HepG2 (cell line): ENCODE results near the gene ERCC2. TPM values are rescaled to one million over a fixed set of nuclear protein-coding genes. Genes with fewer than 3 reads are reported as not detected.

Experiments
- CAMTA2 ChIP-seq: sonication (generic); formaldehyde crosslinking; IDR thresholded peaks from 2 replicates; pipeline ENCODE4 v1.4.0; 2020; ENCODE audit warnings: mild to moderate bottlenecking, missing genetic modification reagents, borderline replicate concordance
- DNMT3B ChIP-seq: conservative IDR thresholded peaks from 2 replicates; pipeline ENCODE4 v1.6.1; 2016; ENCODE audit warnings: missing biosample characterization, control low read depth
- GLI4 ChIP-seq: sonication (generic); formaldehyde crosslinking; IDR thresholded peaks from 2 replicates; pipeline ENCODE4 v1.5.1; 2020; ENCODE audit warnings: missing genetic modification reagents, mild to moderate bottlenecking, moderate library complexity, borderline replicate concordance
- ISL2 ChIP-seq: sonication (generic); formaldehyde crosslinking; IDR thresholded peaks from 2 replicates; pipeline ENCODE4 v1.5.0; 2020; ENCODE audit warnings: missing genetic modification reagents
- KAT8 ChIP-seq: IDR thresholded peaks from 2 replicates; pipeline ENCODE4 v1.6.1; 2016; ENCODE audit warnings: missing genetic modification reagents, missing compliant biosample characterization
- KLF11 ChIP-seq: IDR thresholded peaks from 2 replicates; pipeline ENCODE4 v1.6.1; 2016; ENCODE audit warnings: missing compliant biosample characterization
- KLF15 ChIP-seq: sonication (generic); formaldehyde crosslinking; IDR thresholded peaks from 2 replicates; pipeline ENCODE4 v1.8.1; 2023; ENCODE audit warnings: borderline replicate concordance, mild to moderate bottlenecking, inconsistent platforms, missing genetic modification reagents, mixed read lengths
- MED13 ChIP-seq: sonication (generic); formaldehyde crosslinking; IDR thresholded peaks from 2 replicates; pipeline ENCODE4 v1.5.0; 2020; ENCODE audit warnings: missing genetic modification reagents
- NCOR1 ChIP-seq: fragments of 200-600 bp; sonication (generic); IDR thresholded peaks from 2 replicates; pipeline ENCODE4 v1.7.0; 2017; ENCODE audit warnings: antibody characterized with exemption, low read length, borderline replicate concordance
- NPAS2 ChIP-seq: sonication (generic); formaldehyde crosslinking; IDR thresholded peaks from 2 replicates; pipeline ENCODE4 v1.8.0; 2022; ENCODE audit warnings: mild to moderate bottlenecking, missing genetic modification reagents, borderline replicate concordance
- PHB2 ChIP-seq: fragments of 450-650 bp; IDR thresholded peaks from 2 replicates; pipeline ENCODE4 v1.6.1; 2018; ENCODE audit not compliant: partially characterized antibody
- RBAK ChIP-seq: sonication (generic); formaldehyde crosslinking; IDR thresholded peaks from 2 replicates; pipeline ENCODE4 v1.5.1; 2020; ENCODE audit warnings: mild to moderate bottlenecking, missing genetic modification reagents
- SRSF1 ChIP-seq: fragments of 200-400 bp; formaldehyde crosslinking; optimal IDR thresholded peaks from 2 replicates; pipeline ENCODE3; 2017; ENCODE audit warnings: mild to moderate bottlenecking, low read depth, low read length, moderate library complexity
- TBX2 ChIP-seq: sonication (generic); formaldehyde crosslinking; IDR thresholded peaks from 2 replicates; pipeline ENCODE4 v1.5.0; 2020; ENCODE audit warnings: missing genetic modification reagents, mild to moderate bottlenecking, borderline replicate concordance
- TCF7 ChIP-seq: sonication (generic); IDR thresholded peaks from 2 replicates; pipeline ENCODE4 v1.6.1; 2016; ENCODE audit warnings: antibody characterized with exemption, low read depth
- ZFP36 ChIP-seq: fragments of 150-350 bp; IDR thresholded peaks from 2 replicates; pipeline ENCODE4 v1.6.1; 2018; ENCODE audit warnings: borderline replicate concordance, low read length, low read depth; ENCODE audit not compliant: partially characterized antibody
- ZNF251 ChIP-seq: sonication (generic); formaldehyde crosslinking; IDR thresholded peaks from 2 replicates; pipeline ENCODE4 v1.9.0; 2021; ENCODE audit warnings: mild to moderate bottlenecking, missing genetic modification reagents
- ZNF607 ChIP-seq: sonication (generic); formaldehyde crosslinking; IDR thresholded peaks from 2 replicates; pipeline ENCODE4 v1.5.1; 2020; ENCODE audit warnings: missing genetic modification reagents, mild to moderate bottlenecking, borderline replicate concordance
- ZNF619 ChIP-seq: sonication (generic); formaldehyde crosslinking; IDR thresholded peaks from 2 replicates; pipeline ENCODE4 v1.4.0; 2020; ENCODE audit warnings: mild to moderate bottlenecking, missing genetic modification reagents
- ZNF678 ChIP-seq: sonication (generic); formaldehyde crosslinking; IDR thresholded peaks from 2 replicates; pipeline ENCODE4 v1.4.0; 2020; ENCODE audit warnings: mild to moderate bottlenecking, missing genetic modification reagents
- ZNF749 ChIP-seq: sonication (generic); formaldehyde crosslinking; IDR thresholded peaks from 2 replicates; pipeline ENCODE4 v1.8.0; 2022; ENCODE audit warnings: mild to moderate bottlenecking, missing genetic modification reagents, moderate library complexity, borderline replicate concordance
- ZNF780A ChIP-seq: sonication (generic); formaldehyde crosslinking; IDR thresholded peaks from 2 replicates; pipeline ENCODE4 v1.8.0; 2022; ENCODE audit warnings: mild to moderate bottlenecking, missing genetic modification reagents, moderate library complexity
- polyA plus RNA-seq, 8 experiments: library from polyadenylated mRNA; depleted of rRNA in 3 of 8; stranded (reverse) in 7 of 8; unstranded in 1 of 8; fragments of >200 nt; fragmentation: Illumina TruSeq in 4 of 8; extraction: Trizol in 4 of 8; gene quantifications; 2 replicates each; pipeline versions ENCODE4 v1.2.1 to v1.2.3, GENCODE V29; 2011 to 2016; ENCODE audit warnings: low read depth in 4 of 8, missing spikeins in 1 of 8, mixed read lengths in 1 of 8; ENCODE audit not compliant: insufficient read depth in 1 of 8
- total RNA-seq, 5 experiments: library from RNA; depleted of rRNA; stranded (reverse); fragments of >200 nt; fragmentation: Illumina TruSeq; extraction: Trizol; gene quantifications; 2 replicates each; pipeline ENCODE4 v1.2.3, GENCODE V29; 2016; ENCODE audit warnings: low read depth in 1 of 5
- TF ChIP-seq, protein P1 (sequence below): sonication (generic); formaldehyde crosslinking; IDR thresholded peaks from one replicate; pipeline ENCODE4 v1.5.1; 2020; ENCODE audit warnings: mild to moderate bottlenecking, missing genetic modification reagents; ENCODE audit errors: not compliant biosample characterization

ERCC2 gene
- total and polyA plus RNA-seq, 2 of the 13 experiments (the other 11 are each of a cell fraction or from before 2014, with no cell fraction given), result 25.4 to 49.2 TPM

DNA sequence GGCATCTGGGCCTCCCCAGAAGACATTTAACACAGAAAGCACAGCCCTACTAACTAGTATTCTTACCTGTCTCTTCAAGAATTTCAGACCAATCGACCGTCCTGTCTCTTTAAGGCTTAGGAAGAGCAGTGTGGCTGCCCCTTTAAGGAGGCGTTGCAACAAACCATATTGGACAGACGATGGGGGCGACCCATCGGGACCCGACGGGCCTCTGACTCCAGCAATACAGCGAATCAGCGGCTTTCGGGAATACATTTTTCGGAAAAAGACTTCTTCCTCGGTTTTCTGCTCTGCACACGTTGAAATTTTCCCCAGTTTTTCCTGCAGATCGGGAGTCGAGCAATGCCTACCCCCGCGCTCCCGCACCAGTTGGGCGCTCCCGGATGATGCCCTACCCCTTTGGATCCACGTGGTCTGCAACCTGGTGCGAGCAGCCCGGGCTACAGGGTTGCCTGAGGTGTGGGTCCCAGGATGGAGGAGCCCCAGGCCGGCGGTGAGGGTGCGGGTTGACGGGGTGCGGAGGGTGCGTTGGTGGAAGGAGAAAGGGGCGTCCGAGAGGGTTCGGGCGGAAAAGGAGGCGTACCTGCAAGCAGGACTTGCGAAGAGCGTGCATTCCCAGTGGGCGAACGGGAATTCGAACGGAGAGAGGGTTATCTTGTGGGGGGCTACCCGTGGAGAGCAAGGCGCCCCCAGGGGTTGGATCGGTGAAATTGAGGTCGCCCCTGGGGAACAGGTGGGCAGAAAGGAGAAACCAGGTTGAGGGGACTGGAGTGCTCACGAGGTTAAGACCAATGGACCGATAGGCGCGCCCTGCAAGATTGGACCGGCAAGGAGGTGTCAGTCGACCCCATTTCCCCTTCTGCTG, 36.1 kb upstream of the ERCC2 start, which contains the start of gene POLR1G (continued):
- TF ChIP-seq CAMTA2, result 0 out of 2 replicates have a peak, but pooled peaks have one; percentile 41
- TF ChIP-seq MED13 (CRISPR knock-in tag), result no peak
- TF ChIP-seq GLI4 (CRISPR knock-in tag), result no peak
- 0 out of 2 replicates have a peak, but pooled peaks have one; percentile 25 for TF ChIP-seq ZNF607
- TF ChIP-seq ISL2, result peak; percentile 20; the same call in 1 of the 2 replicates
- peak; percentile 62; the same call in 1 of the 2 replicates for TF ChIP-seq KAT8
- 0 out of 2 replicates have a peak, but pooled peaks have one; percentile 34 for TF ChIP-seq ZNF678 (CRISPR knock-in tag)
- TF ChIP-seq RBAK (CRISPR knock-in tag), result no peak
- TF ChIP-seq TCF7, result no peak
- TF ChIP-seq KLF11 (CRISPR knock-in tag), result 0 out of 2 replicates have a peak, but pooled peaks have one; percentile 48
- TF ChIP-seq DNMT3B (CRISPR knock-in tag), result no peak
- no peak for TF ChIP-seq SRSF1
- TF ChIP-seq, protein P1, sequence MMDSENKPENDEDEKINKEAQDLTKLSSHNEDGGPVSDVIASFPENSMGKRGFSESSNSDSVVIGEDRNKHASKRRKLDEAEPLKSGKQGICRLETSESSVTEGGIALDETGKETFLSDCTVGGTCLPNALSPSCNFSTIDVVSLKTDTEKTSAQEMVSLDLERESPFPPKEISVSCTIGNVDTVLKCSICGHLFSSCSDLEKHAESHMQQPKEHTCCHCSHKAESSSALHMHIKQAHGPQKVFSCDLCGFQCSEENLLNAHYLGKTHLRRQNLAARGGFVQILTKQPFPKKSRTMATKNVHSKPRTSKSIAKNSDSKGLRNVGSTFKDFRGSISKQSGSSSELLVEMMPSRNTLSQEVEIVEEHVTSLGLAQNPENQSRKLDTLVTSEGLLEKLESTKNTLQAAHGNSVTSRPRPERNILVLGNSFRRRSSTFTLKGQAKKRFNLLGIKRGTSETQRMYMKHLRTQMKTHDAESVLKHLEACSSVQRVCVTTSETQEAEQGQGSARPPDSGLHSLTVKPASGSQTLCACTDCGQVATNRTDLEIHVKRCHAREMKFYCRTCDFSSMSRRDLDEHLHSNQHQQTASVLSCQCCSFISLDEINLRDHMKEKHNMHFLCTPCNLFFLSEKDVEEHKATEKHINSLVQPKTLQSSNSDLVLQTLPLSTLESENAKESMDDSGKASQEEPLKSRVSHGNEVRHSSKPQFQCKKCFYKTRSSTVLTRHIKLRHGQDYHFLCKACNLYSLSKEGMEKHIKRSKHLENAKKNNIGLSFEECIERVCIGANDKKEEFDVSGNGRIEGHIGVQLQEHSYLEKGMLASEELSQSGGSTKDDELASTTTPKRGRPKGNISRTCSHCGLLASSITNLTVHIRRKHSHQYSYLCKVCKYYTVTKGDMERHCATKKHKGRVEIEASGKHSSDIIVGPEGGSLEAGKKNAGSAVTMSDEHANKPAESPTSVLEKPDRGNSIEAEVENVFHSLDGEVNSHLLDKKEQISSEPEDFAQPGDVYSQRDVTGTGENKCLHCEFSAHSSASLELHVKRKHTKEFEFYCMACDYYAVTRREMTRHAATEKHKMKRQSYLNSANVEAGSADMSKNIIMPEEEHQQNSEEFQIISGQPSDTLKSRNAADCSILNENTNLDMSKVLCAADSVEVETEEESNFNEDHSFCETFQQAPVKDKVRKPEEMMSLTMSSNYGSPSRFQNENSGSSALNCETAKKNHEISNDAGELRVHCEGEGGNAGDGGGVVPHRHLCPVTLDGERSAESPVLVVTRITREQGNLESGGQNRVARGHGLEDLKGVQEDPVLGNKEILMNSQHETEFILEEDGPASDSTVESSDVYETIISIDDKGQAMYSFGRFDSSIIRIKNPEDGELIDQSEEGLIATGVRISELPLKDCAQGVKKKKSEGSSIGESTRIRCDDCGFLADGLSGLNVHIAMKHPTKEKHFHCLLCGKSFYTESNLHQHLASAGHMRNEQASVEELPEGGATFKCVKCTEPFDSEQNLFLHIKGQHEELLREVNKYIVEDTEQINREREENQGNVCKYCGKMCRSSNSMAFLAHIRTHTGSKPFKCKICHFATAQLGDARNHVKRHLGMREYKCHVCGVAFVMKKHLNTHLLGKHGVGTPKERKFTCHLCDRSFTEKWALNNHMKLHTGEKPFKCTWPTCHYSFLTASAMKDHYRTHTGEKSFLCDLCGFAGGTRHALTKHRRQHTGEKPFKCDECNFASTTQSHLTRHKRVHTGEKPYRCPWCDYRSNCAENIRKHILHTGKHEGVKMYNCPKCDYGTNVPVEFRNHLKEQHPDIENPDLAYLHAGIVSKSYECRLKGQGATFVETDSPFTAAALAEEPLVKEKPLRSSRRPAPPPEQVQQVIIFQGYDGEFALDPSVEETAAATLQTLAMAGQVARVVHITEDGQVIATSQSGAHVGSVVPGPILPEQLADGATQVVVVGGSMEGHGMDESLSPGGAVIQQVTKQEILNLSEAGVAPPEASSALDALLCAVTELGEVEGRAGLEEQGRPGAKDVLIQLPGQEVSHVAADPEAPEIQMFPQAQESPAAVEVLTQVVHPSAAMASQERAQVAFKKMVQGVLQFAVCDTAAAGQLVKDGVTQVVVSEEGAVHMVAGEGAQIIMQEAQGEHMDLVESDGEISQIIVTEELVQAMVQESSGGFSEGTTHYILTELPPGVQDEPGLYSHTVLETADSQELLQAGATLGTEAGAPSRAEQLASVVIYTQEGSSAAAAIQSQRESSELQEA (CRISPR knock-in tag), result no peak
- TF ChIP-seq NPAS2 (CRISPR knock-in tag), result no peak
- TF ChIP-seq ZFP36, result no peak
- peak; percentile 49 for TF ChIP-seq TBX2 (CRISPR knock-in tag)
- 0 out of 2 replicates have a peak, but pooled peaks have one; percentile 50 for TF ChIP-seq ZNF251 (CRISPR knock-in tag)
- TF ChIP-seq NCOR1, result peak; percentile 56; the same call in 1 of the 2 replicates
- no peak for TF ChIP-seq ZNF749 (CRISPR knock-in tag)
- TF ChIP-seq ZNF780A (CRISPR knock-in tag), result no peak
- peak; percentile 44; the same call in 1 of the 2 replicates for TF ChIP-seq ZNF619 (CRISPR knock-in tag)
- no peak for TF ChIP-seq PHB2
- TF ChIP-seq KLF15, result no peak
